GM10248 (cell line): ENCODE results near the gene RANBP17.

ENCODE experiments used
- CTCF ChIA-PET: fragments of 300-600 bp; sonication (Branson Sonifier 250); formaldehyde crosslinking; extraction: SDS; loops from one replicate; lab custom pipeline; 2021; ENCODE audit warnings: antibody characterized with exemption; lab: Yijun Ruan, JAX
- POLR2A ChIA-PET: fragments of 350-650 bp; sonication (Branson Sonifier 250); formaldehyde crosslinking; extraction: SDS; loops from one replicate; lab custom pipeline; 2020; ENCODE audit warnings: antibody characterized with exemption; lab: Yijun Ruan, JAX
- DNase-seq: peaks from one replicate; pipeline ENCODE4 v3.0.0; 2012; ENCODE audit errors: extremely low spot score
- TF ChIP-seq, protein P1 (sequence below): IDR thresholded peaks from 2 replicates; pipeline ENCODE4 v1.5.1; 2012; ENCODE audit warnings: mild to moderate bottlenecking, low read depth; ENCODE audit errors: extremely low read depth, missing control alignments, control extremely low read depth

Gene RANBP17

DNA sequence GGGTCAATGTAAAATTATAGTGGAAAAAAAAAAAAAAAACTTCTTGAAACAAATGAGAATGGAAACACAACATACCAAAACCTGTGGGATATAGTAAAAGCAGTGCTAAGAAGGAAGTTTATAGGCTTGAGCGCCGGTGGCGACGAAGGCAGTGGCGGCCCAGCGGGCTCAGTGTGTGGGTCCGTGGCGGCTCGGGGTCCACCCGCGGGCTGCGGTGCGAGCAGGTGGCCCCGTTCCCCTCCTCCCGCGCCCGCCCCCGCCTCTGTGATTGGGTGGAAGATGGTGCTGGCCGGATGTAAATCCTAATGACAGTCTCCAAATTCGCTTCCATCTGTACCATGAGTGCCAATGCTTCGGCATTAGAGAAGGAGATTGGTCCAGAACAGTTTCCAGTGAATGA is 389.7 kb downstream of the RANBP17 start:
- DNase-seq: no peak
- TF ChIP-seq, protein P1, sequence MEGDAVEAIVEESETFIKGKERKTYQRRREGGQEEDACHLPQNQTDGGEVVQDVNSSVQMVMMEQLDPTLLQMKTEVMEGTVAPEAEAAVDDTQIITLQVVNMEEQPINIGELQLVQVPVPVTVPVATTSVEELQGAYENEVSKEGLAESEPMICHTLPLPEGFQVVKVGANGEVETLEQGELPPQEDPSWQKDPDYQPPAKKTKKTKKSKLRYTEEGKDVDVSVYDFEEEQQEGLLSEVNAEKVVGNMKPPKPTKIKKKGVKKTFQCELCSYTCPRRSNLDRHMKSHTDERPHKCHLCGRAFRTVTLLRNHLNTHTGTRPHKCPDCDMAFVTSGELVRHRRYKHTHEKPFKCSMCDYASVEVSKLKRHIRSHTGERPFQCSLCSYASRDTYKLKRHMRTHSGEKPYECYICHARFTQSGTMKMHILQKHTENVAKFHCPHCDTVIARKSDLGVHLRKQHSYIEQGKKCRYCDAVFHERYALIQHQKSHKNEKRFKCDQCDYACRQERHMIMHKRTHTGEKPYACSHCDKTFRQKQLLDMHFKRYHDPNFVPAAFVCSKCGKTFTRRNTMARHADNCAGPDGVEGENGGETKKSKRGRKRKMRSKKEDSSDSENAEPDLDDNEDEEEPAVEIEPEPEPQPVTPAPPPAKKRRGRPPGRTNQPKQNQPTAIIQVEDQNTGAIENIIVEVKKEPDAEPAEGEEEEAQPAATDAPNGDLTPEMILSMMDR: no peak
- CTCF ChIA-PET: no interaction called here
- POLR2A ChIA-PET: no interaction called here

DNA sequence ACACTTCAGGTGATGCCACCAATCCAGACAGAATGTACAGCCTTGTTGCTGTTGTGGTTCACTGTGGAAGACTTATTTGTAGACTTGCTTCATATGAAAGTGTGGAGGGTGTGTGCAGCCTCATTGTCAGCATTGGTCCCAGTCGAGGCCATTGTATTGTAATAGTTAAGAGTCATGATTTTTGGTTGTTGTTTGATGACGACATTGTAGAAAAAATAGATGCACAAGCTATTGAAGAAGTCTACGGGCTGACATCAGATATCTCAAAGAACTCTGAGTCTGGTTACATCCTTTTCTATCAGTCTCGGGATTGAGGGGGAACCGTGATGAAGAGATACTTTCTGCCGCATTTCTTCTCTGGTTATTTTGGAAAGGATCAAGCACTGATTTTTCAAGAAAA is 390.9 kb downstream of the RANBP17 start:
- TF ChIP-seq, protein P1: no peak
- POLR2A ChIA-PET: no interaction called here
- DNase-seq: no peak
- CTCF ChIA-PET: interaction anchor here (1.0 to 1.6 kb wide), 3 partner anchors 12 to 26 kb away, joined by 3 to 5 read pairs (median 3); no protein-coding TSS in a partner anchor

DNA sequence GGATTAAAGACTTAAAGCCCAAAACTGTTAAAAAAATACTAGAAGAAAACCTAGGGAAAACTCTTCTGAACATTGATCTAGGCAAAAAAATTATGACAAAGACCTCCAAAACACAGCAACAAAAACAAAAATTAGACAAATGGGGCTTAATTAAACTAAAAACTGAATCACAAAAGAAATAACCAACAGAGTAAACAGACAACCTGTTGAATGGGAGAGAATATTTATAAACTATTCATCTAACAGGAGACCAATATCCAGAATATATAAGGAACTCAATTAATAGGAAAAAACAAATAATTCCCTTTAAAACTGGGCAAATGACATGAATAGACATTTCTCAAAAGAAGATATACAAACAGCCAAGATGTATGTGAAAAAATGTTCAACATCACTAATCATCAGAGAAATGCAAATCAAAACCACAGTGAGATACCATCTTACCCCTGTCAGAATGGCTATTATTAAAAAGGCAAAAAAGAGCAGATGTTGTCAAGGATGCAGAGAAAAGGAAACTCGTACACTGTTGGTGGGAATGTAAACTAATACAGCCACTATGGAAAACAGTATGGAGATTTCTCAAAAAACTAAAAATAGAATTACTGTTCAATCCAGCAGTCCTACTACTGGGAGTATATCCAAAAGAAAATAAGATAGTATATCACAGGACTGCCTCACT is 397.1 kb downstream of the RANBP17 start:
- no peak for DNase-seq
- ChIA-PET POLR2A (no interaction called here), CTCF (no interaction called here)
- TF ChIP-seq, protein P1: no peak

DNA sequence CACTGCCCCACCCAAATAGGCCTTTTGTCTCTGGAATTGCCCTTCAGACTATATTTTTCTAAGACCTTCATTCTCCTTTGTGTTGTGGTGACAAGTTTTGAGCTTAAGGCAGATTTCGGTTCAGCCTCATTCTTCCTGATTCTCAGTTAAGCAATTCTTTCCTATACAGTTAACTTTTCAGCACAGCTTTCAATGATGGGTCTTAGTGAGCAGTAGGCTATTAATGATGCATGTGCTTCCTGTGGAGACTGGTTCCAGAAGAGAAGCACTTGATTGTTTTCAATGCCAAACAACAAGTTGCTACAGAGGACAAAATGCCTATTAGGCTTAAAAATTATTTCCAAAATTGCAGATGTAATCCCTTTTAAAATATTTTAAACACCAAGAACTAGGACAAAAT is 399.5 kb downstream of the RANBP17 start:
- CTCF ChIA-PET: interaction anchor here (2.5 kb wide), 1 partner anchor 11 kb away, joined by 16 read pairs; no protein-coding TSS in a partner anchor
- TF ChIP-seq, protein P1: no peak
- no peak for DNase-seq
- POLR2A ChIA-PET: no interaction called here

DNA sequence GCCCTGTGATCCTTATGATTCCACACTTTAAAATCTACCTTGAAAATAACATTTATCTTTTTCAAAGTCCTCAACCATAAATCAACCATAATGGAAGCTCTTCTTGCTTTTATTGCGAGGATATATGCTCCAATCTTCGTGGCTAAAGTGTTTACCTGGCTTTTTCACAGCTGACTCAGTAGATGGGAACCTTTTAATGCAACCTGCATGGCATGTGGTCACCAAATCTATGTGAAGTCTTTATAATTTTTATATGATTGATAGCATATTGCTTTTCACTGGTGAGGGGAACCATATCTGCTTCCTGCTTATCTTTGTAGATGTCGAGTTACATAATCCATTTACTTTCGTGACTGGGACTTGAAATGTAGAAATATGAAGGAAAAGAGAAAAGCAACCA is 400.1 kb downstream of the RANBP17 start:
- POLR2A ChIA-PET: no interaction called here
- DNase-seq: no peak
- CTCF ChIA-PET: interaction anchor here (1.2 to 2.5 kb wide), 2 partner anchors 10 to 19 kb away, joined by 3 to 16 read pairs; no protein-coding TSS in a partner anchor
- TF ChIP-seq, protein P1: no peak

DNA sequence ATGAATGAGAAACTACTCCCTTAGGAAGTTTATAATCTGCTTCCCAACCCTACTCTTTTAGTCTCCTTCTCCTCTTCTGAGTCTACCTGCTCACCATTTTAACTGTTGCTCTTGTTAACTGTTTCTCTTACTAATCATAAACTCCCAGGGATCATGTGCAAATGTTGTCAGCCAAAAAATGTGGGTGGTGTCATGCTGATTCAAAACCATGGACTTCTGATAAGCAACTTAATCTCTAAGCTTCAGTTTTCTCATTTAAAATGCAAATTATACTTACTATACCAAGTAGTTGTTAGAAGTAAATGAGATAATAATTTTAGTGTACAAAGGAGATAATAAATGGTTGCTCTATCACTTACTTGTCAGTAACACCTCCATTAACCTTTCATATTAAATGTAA is 401.4 kb downstream of the RANBP17 start:
- TF ChIP-seq, protein P1: no peak
- ChIA-PET POLR2A (no interaction called here), CTCF (interaction anchor here (1.2 to 2.5 kb wide), 2 partner anchors 9 to 18 kb away, joined by 3 to 16 read pairs; no protein-coding TSS in a partner anchor)
- no peak for DNase-seq
